ENCODE results near the gene NKPD1.

The NKPD1 gene

GRCh38 chr19:45137179-45137761, 23.5 kb downstream of the NKPD1 start:
- no peak for DNase-seq

- DNase-seq, result no peak
These were observed 24.1 kb downstream of the NKPD1 start for GRCh38 chr19:45136507-45137178.

- no peak for DNase-seq
These were observed 25.5 kb downstream of the NKPD1 start for GRCh38 chr19:45135176-45135885.

GRCh38 chr19:45133661-45134060, 27.1 kb downstream of the NKPD1 start:
- DNase-seq, result no peak

GRCh38 chr19:45130888-45131615, 29.7 kb downstream of the NKPD1 start:
- peak; percentile 75 for DNase-seq

GRCh38 chr19:45130236-45130635, 30.5 kb downstream of the NKPD1 start:
- no peak for DNase-seq

GRCh38 chr19:45128806-45129205, 32.0 kb downstream of the NKPD1 start:
- DNase-seq, result no peak

- no peak for DNase-seq
These were observed 32.6 kb downstream of the NKPD1 start for GRCh38 chr19:45128146-45128545.

- no peak for DNase-seq
These were observed 34.1 kb downstream of the NKPD1 start for GRCh38 chr19:45126654-45127053.

GRCh38 chr19:45125975-45126493, 34.7 kb downstream of the NKPD1 start:
- DNase-seq, result no peak

GRCh38 chr19:45125360-45125759, 35.4 kb downstream of the NKPD1 start:
- no peak for DNase-seq

- DNase-seq, result no peak
These were observed 36.8 kb downstream of the NKPD1 start for GRCh38 chr19:45124021-45124420.

- DNase-seq, result no peak
These were observed 37.3 kb downstream of the NKPD1 start for GRCh38 chr19:45123440-45123850.

GRCh38 chr19:45122832-45123231, 38.0 kb downstream of the NKPD1 start:
- DNase-seq, result no peak

GRCh38 chr19:45121827-45122345, 38.9 kb downstream of the NKPD1 start:
- no peak for DNase-seq

GRCh38 chr19:45119582-45119981, 41.2 kb downstream of the NKPD1 start:
- no peak for DNase-seq

GRCh38 chr19:45118591-45119355, 42.0 kb downstream of the NKPD1 start:
- peak; percentile 29 for DNase-seq

- no peak for DNase-seq
These were observed 42.7 kb downstream of the NKPD1 start for GRCh38 chr19:45118106-45118505.

GRCh38 chr19:45117671-45118070, 43.1 kb downstream of the NKPD1 start:
- DNase-seq, result peak; percentile 58

- peak; percentile 69 for DNase-seq
These were observed 43.6 kb downstream of the NKPD1 start for GRCh38 chr19:45117167-45117594.

GRCh38 chr19:45115809-45116615, 44.8 kb downstream of the NKPD1 start:
- peak; percentile 66 for DNase-seq

Measured in SHP77 treated with DMSO at 0.1 percent for 48 hours (cell line).